ENCODE results near the gene NOTCH2. TPM values are rescaled to one million over a fixed set of nuclear protein-coding genes. Genes with fewer than 3 reads are reported as not detected.

Gene NOTCH2
- total RNA-seq, 4 donors from 2014 or later, result 90.2 to 170 (median 118) TPM

DNA sequence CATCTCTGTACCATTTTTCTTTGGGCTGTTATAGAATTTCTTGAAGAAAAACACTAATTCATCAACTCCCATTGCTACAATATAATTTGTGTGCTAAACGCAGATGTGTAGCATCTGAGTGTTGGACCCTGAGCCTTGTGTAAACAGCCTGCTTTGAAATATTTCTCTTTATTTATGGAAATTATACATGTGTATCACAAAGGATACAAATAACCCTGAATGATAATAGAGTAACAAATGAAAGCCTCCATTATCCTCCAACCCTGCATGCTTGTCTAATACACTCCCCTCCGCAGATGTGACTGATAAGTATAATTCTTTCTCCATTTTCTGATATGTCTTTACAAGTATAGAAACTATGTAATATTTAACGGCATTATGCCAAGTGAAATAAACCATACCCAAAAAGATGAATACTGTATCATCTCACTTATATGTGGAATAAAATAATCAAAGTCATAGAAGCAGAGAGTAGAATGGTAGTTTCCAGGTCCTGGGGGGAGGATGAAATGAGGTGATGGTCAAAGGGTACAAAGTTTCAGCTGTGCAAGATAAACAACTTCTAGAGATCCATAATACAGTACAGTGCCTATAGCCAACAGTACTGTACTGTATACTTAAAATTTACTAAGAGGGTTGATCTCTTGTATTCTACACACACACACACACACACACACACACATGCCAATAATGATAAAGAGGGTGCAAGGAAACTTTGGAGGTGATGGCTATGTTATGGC lies 170.3 kb downstream of the NOTCH2 start:
- TF ChIP-seq, protein P1, sequence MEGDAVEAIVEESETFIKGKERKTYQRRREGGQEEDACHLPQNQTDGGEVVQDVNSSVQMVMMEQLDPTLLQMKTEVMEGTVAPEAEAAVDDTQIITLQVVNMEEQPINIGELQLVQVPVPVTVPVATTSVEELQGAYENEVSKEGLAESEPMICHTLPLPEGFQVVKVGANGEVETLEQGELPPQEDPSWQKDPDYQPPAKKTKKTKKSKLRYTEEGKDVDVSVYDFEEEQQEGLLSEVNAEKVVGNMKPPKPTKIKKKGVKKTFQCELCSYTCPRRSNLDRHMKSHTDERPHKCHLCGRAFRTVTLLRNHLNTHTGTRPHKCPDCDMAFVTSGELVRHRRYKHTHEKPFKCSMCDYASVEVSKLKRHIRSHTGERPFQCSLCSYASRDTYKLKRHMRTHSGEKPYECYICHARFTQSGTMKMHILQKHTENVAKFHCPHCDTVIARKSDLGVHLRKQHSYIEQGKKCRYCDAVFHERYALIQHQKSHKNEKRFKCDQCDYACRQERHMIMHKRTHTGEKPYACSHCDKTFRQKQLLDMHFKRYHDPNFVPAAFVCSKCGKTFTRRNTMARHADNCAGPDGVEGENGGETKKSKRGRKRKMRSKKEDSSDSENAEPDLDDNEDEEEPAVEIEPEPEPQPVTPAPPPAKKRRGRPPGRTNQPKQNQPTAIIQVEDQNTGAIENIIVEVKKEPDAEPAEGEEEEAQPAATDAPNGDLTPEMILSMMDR (IDR thresholded peaks at IDR 0.05; ENCODE audit: low read depth), result no peak

DNA sequence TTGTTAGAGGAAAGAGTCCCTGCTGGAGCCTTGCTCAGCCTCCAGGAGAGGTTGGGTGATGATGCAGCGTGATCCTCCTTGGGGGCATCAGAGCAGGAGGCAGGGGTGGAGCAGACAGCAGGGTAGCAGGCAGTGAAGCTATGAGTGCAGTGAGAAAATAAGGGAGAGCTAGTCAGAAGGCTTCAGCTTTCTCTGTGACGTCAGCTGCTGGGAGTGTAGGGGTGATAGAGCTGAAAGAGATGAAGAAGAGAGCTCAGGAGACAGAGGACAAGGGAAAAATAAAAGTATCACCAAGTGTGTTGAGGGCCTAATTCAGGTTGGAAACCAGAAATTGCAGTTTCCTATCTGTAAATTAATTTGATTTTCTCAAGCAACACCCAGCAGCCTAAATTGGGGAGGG lies 170.9 kb downstream of the NOTCH2 start:
- TF ChIP-seq, protein P1 (IDR thresholded peaks at IDR 0.05; ENCODE audit: low read depth), result no peak

DNA sequence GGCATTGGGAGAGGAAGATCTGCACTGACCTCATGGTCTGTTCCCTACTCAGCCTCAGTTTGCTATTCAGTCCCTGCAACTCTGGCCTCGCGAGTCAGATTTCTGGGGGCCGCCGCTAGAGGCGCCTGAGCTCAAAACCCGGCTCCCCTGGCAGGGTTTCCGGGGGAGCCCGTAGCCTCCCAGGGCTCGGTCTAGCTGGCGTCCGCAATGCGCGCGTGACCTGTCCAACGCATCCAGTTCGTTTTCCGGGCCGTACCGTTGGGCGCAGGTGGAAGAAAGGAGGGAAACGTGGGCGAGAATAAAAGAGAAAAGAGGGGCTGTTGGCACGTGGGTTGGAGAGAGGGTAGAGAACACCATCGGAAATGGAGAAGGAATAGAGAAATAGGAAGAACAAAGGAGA lies 173.2 kb downstream of the NOTCH2 start, which contains the start of gene ADAM30:
Gene ADAM30, minus strand, starts transcription at position 213 of the 400 bp plus-strand sequence. Its CDS starts 179 bp downstream, at position 34.
- TF ChIP-seq, protein P1 (IDR thresholded peaks at IDR 0.05; ENCODE audit: low read depth), result no peak

DNA sequence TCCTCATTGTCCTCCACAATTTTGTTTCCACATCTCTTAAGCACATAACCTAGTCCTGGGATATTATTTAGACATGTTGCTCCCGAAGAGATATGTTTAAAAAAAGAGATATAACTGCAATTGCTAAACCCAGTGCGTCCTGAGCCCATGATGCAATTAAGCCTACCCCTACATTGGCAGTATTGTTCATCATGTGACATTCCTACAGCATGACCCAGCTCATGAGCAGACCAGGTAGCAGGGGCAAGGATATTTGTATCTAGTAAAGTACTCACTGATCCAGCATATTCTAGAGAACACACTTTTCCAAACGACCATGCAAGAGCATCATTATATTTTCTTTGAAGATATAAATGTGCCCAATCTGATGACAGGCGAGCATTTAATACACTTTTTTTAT lies 174.4 kb downstream of the NOTCH2 start:
- TF ChIP-seq, protein P1 (IDR thresholded peaks at IDR 0.05; ENCODE audit: low read depth), result no peak

DNA sequence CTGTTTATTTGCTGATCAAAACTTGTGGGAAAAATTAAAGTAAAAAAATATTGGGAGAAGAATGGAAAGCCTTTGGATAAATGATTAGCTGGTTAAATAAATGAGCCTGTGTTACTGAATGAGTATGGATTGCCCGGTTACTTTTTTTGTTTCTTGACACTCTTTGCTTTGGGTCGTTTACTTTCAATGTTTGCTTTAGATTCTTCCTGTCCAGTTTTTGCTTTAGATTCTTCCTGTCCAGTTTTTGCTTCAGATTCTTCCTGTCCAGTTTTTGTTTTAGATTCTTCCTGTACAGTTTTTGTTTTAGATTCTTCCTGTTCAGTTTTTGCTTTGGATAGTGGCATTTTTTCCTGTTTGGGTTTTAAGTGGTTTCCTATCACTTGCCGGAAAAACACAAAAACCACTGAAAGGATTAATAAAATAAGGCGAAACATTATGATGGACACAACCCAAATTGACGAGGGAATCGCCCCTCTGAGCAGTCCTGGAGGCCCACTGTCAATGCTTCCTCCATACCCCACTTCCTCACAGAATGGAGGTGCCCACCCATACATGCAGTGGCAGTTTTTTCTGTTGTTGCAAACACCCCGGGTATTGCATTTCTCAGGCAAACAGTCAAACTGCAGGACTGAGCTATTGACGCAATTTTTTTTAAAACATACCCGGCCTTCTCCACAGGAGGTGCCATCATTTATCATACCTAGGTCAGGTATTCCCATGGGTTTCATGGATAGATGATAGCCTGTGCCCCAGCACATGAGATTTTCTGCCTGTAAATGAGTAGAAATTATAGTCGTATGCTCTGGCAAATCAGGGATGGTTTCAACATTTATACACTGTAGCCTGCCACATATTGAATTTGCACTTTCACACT lies 175.4 kb downstream of the NOTCH2 start:
- TF ChIP-seq, protein P1 (IDR thresholded peaks at IDR 0.05; ENCODE audit: low read depth), result no peak

DNA sequence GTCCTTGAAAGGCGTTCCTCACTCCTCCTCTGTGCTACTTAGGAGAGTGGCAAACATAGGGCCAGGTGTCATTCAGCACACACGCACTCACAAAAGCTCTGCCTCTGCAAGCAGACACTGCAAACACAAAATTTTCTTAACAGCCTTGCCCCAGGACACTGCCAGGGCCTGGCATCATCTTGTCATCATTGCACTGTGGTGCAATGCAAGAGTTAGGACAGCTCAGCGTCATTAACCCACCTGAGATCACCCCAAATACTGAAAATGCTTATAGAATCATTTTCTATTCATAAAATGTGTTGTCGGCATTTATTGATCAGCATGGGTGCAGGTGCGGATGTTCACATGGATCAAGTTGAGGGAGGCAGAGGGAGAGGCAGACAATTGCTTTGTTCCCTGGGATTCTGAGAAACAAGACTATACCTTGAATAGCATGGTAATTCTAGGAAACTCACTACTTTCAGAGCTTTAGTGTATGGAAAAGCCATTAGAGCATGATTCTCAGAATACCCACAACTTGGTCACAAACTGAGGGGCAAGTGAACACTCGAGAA lies 176.1 kb downstream of the NOTCH2 start:
- TF ChIP-seq, protein P1 (IDR thresholded peaks at IDR 0.05; ENCODE audit: low read depth), result no peak

DNA sequence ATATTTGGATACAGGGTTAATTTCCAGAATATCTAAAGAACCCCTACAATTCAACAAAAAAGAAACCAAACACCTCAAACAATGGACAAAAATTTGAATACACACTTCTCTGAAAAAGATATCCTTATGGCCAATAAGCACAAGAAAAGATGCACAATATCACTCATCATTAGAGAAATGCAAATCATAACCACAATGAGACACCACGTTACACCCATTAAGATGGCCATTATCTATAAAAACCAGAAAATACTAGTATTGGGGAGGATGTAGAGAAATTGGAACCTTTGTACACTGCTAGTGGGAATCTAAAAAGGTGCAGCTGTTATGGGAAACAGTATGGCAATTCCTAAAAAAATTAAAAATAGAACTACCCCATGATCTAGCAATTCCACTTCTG lies 178.1 kb downstream of the NOTCH2 start:
- TF ChIP-seq, protein P1 (IDR thresholded peaks at IDR 0.05; ENCODE audit: low read depth), result no peak
